Measurements from ENCODE around the gene EYS. TPM values are rescaled to one million over a fixed set of nuclear protein-coding genes. Genes with fewer than 3 reads are reported as not detected.
A peak's percentile ranks its signal among the peaks of the same experiment; 100 is the strongest.

Gene EYS
- polyA plus RNA-seq, 1 of the 3 experiments (the other 2 are of a cell fraction): 0.05 TPM

DNA sequence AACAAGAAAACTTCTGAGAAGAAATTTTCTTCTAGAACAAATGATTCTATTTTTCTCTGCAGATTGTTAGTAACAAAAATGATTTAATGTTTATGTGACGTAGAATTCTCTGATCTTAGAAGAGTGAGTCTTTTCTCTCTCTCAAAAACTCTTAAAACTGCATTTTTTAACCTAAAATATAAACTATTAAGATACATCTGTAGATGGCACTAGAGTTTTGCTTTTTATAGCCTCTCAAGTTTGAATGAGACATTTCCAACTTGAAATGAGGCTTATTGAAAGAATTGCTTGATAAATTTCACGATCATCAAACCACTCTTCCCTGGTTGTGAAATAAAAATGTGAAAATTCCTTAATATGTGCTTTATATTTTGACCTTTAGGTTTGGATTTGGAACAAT lies 2017.6 kb downstream of the EYS start:
- Histone ChIP-seq H3K27ac (ENCODE audit: low read depth in 2 of 2, low read length in 1 of 2) (no peak overlapping the region), H3F3A (replicated peaks; ENCODE audit: insufficient read depth) (no peaks in the 10 kb centered on the region), H3K9me3 (no peaks in the 10 kb centered on the region), H3K4me3 (ENCODE audit: low read depth in 2 of 2, low read length in 1 of 2) (no peak overlapping the region), H4K20me1 (ENCODE audit: insufficient read depth) (0 out of 2 replicates have a peak, but pooled peaks cover 6% of the 10 kb centered on the region), H3K27me3 (ENCODE audit: insufficient read depth) (no peaks in the 10 kb centered on the region), H3K36me3 (replicated peaks in 1 of 2; ENCODE audit: control insufficient read depth in 1 of 2, insufficient read depth in 2 of 2, low read length in 1 of 2) (peaks cover 21 to 37% of the 10 kb centered on the region in 2 experiments), H2AFZ (ENCODE audit: low read depth) (no peak overlapping the region), H3K9me2 (no peaks in the 10 kb centered on the region), H3K4me1 (ENCODE audit: control insufficient read depth in 1 of 2, insufficient read depth in 2 of 2, low read depth in 1 of 2, low read length in 1 of 2) (no peaks in the 10 kb centered on the region), H3K79me2 (ENCODE audit: insufficient read depth) (0 out of 2 replicates have a peak, but pooled peaks cover 14% of the 10 kb centered on the region), H3K9ac (no peak overlapping the region), H3K4me2 (no peak overlapping the region)
- WGBS (ENCODE audit: low lambda C conversion rate): 94% methylated on average over 2 of the region's 2 CpGs
- ChIA-PET CTCF (interaction anchor here (1.6 to 1.8 kb wide), 2 partner anchors 75 to 91 kb away, joined by 6 to 9 read pairs; no protein-coding TSS in a partner anchor), POLR2A (no interaction called here)
- DNase-seq: no peak
- no peak for TF ChIP-seq USF2 (IDR thresholded peaks at IDR 0.05; ENCODE audit: borderline replicate concordance, low read depth, low read length)
- TF ChIP-seq, protein P1, sequence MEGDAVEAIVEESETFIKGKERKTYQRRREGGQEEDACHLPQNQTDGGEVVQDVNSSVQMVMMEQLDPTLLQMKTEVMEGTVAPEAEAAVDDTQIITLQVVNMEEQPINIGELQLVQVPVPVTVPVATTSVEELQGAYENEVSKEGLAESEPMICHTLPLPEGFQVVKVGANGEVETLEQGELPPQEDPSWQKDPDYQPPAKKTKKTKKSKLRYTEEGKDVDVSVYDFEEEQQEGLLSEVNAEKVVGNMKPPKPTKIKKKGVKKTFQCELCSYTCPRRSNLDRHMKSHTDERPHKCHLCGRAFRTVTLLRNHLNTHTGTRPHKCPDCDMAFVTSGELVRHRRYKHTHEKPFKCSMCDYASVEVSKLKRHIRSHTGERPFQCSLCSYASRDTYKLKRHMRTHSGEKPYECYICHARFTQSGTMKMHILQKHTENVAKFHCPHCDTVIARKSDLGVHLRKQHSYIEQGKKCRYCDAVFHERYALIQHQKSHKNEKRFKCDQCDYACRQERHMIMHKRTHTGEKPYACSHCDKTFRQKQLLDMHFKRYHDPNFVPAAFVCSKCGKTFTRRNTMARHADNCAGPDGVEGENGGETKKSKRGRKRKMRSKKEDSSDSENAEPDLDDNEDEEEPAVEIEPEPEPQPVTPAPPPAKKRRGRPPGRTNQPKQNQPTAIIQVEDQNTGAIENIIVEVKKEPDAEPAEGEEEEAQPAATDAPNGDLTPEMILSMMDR (IDR thresholded peaks at IDR 0.05): peak; percentile 37

GRCh38 chr6:63685446-63686379 lies 2021.3 kb downstream of the EYS start:
- H3K36me3 ChIP-seq (replicated peaks in 1 of 2; ENCODE audit: control insufficient read depth in 1 of 2, insufficient read depth in 2 of 2, low read length in 1 of 2): peaks cover 20 to 40% of the 10 kb centered on the region in 2 experiments
- no peaks in the 10 kb centered on the region for H3K9me2 ChIP-seq
- no peak overlapping the region for H3K4me3 ChIP-seq (ENCODE audit: low read depth in 2 of 2, low read length in 1 of 2)
- H3K27ac ChIP-seq (ENCODE audit: low read depth in 2 of 2, low read length in 1 of 2): no peak overlapping the region
- peaks cover 29% of the 10 kb centered on the region for H3K79me2 ChIP-seq (ENCODE audit: insufficient read depth)
- no peak overlapping the region for H3K9ac ChIP-seq
- no peak overlapping the region for H2AFZ ChIP-seq (ENCODE audit: low read depth)
- H3K4me2 ChIP-seq: no peak overlapping the region
- DNase-seq: no peak
- WGBS (ENCODE audit: low lambda C conversion rate): 95% methylated on average over 4 of the region's 4 CpGs
- ChIA-PET CTCF (interaction anchor here (0.8 to 0.9 kb wide), 2 partner anchors 8 to 10 kb away, joined by 3 read pairs; no protein-coding TSS in a partner anchor), POLR2A (no interaction called here)
- no peaks in the 10 kb centered on the region for H3K4me1 ChIP-seq (ENCODE audit: control insufficient read depth in 1 of 2, insufficient read depth in 2 of 2, low read depth in 1 of 2, low read length in 1 of 2)
- 0 out of 2 replicates have a peak, but pooled peaks cover 6% of the 10 kb centered on the region for H4K20me1 ChIP-seq (ENCODE audit: insufficient read depth)
- TF ChIP-seq FOXJ3 (CRISPR knock-in tag; IDR thresholded peaks at IDR 0.05) (no peak), FOXM1 (IDR thresholded peaks at IDR 0.05; ENCODE audit: low read depth) (no peak), RAD21 (IDR thresholded peaks at IDR 0.05; ENCODE audit: low read length) (no peak), NRF1 (IDR thresholded peaks at IDR 0.05; ENCODE audit: low read depth, low read length) (no peak), MXI1 (IDR thresholded peaks at IDR 0.05; ENCODE audit: low read depth, low read length) (no peak), MEF2A (IDR thresholded peaks at IDR 0.05; ENCODE audit: borderline replicate concordance, low read depth) (no peak)
- no peaks in the 10 kb centered on the region for H3K27me3 ChIP-seq (ENCODE audit: insufficient read depth)
- H3K9me3 ChIP-seq: no peaks in the 10 kb centered on the region
- H3F3A ChIP-seq (replicated peaks; ENCODE audit: insufficient read depth): no peaks in the 10 kb centered on the region

Measured in SK-N-SH (cell line).